ENCODE results near the gene CNOT10. TPM values are rescaled to one million over a fixed set of nuclear protein-coding genes. Genes with fewer than 3 reads are reported as not detected.

CNOT10 gene
- total RNA-seq, 1 experiment from 2014 or later, result 46.2 TPM

DNA sequence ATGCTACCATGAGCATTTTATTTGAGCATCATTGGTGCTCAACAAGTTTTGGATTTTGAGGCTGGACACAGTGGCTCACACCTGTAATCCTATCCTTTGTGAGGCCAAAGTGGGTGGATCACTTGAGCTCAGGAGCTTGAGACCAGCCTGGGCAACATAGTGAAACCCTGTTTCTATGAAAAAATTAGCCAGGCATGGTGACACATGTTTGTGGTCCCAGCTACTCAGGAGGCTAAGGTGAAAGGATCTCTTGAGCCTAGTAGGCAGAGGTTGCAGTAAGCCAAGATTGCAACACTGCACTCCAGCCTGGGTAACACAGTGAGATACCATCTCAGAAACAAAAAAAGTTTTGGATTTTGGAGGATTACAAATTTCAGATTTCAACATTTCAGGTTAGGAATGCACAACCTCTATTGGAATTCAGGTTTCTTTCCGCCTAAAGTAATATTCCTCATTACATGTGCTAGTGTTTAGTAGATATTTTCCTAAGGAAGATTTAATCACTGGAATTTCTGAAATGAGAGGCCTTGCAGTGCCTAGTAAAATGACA, 27.6 kb downstream of the CNOT10 start:
- Histone ChIP-seq H2AFZ (ENCODE audit: low read length) (no peak overlapping the region), H3K27me3 (ENCODE audit: low read length) (no peaks in the 10 kb centered on the region), H3F3A (ENCODE audit: low read length, unreplicated experiment) (no peaks in the 10 kb centered on the region), H3K9me2 (replicated peaks; ENCODE audit: low read length) (no peaks in the 10 kb centered on the region), H3K4me3 (ENCODE audit: low read length) (no peak overlapping the region), H3K36me3 (ENCODE audit: low read depth, low read length) (peaks cover 52% of the 10 kb centered on the region), H3K4me2 (ENCODE audit: low read length) (no peak overlapping the region), H3K4me1 (ENCODE audit: insufficient read depth, low read length) (no peaks in the 10 kb centered on the region), H3K9ac (ENCODE audit: low read length) (no peak overlapping the region), H4K20me1 (ENCODE audit: low read length) (no peaks in the 10 kb centered on the region), H3K27ac (ENCODE audit: low read length) (no peak overlapping the region), H3K9me3 (ENCODE audit: low read length) (no peaks in the 10 kb centered on the region), H3K79me2 (ENCODE audit: low read length) (no peaks in the 10 kb centered on the region)
- TF ChIP-seq, protein P1, sequence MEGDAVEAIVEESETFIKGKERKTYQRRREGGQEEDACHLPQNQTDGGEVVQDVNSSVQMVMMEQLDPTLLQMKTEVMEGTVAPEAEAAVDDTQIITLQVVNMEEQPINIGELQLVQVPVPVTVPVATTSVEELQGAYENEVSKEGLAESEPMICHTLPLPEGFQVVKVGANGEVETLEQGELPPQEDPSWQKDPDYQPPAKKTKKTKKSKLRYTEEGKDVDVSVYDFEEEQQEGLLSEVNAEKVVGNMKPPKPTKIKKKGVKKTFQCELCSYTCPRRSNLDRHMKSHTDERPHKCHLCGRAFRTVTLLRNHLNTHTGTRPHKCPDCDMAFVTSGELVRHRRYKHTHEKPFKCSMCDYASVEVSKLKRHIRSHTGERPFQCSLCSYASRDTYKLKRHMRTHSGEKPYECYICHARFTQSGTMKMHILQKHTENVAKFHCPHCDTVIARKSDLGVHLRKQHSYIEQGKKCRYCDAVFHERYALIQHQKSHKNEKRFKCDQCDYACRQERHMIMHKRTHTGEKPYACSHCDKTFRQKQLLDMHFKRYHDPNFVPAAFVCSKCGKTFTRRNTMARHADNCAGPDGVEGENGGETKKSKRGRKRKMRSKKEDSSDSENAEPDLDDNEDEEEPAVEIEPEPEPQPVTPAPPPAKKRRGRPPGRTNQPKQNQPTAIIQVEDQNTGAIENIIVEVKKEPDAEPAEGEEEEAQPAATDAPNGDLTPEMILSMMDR (conservative IDR thresholded peaks at IDR 0.05; ENCODE audit: low read depth, low read length), result no peak
- TF ChIP-seq EZH2 (IDR thresholded peaks at IDR 0.05; ENCODE audit: low read length, unreplicated experiment), result no peak
- no peak for TF ChIP-seq EZH2phosphoT487 (IDR thresholded peaks at IDR 0.05; ENCODE audit: borderline replicate concordance, low read length)
- DNase-seq, result no peak
- no peak for ATAC-seq
- intact Hi-C loops (cut with micrococcal nuclease), result no loop called here
- BruUV-seq (replicated peaks), result no TSS peak
- CTCF ChIA-PET, result no interaction called here
- POLR2A ChIA-PET (ENCODE audit: unreplicated experiment), result no interaction called here

DNA sequence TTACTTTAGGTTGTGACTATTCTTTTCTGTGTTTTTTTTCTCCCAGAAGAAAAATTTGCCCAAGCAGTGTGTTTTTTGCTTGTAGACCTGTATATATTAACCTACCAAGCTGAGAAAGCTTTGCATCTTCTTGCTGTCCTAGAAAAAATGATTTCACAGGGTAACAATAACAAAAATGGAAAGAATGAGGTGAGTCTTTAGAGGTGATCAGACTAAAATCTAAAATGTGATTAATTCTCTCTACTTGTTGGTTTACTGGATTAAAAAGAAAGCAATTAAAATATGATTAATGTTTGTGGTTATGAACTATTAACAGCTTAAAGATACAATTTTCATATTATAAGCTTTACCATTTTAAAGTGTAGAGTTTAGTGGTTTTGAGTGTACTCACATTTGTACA, 28.2 kb downstream of the CNOT10 start:
- BruUV-seq (replicated peaks), result no TSS peak
- no peaks in the 10 kb centered on the region for H3K27me3 ChIP-seq (ENCODE audit: low read length)
- no peaks in the 10 kb centered on the region for H3K9me2 ChIP-seq (replicated peaks; ENCODE audit: low read length)
- no peak overlapping the region for H3K9ac ChIP-seq (ENCODE audit: low read length)
- TF ChIP-seq EZH2 (IDR thresholded peaks at IDR 0.05; ENCODE audit: low read length, unreplicated experiment), result no peak
- TF ChIP-seq, protein P1 (conservative IDR thresholded peaks at IDR 0.05; ENCODE audit: low read depth, low read length), result no peak
- no peak for TF ChIP-seq EZH2phosphoT487 (IDR thresholded peaks at IDR 0.05; ENCODE audit: borderline replicate concordance, low read length)
- no peak overlapping the region for H3K4me3 ChIP-seq (ENCODE audit: low read length)
- no peak overlapping the region for H3K27ac ChIP-seq (ENCODE audit: low read length)
- H3K4me2 ChIP-seq (ENCODE audit: low read length), result no peak overlapping the region
- H3K79me2 ChIP-seq (ENCODE audit: low read length), result no peaks in the 10 kb centered on the region
- no peaks in the 10 kb centered on the region for H4K20me1 ChIP-seq (ENCODE audit: low read length)
- H3K9me3 ChIP-seq (ENCODE audit: low read length), result no peaks in the 10 kb centered on the region
- intact Hi-C loops (cut with micrococcal nuclease), result no loop called here
- no peak for ATAC-seq
- ChIA-PET CTCF (no interaction called here), POLR2A (ENCODE audit: unreplicated experiment) (no interaction called here)
- H2AFZ ChIP-seq (ENCODE audit: low read length), result no peak overlapping the region
- H3K36me3 ChIP-seq (ENCODE audit: low read depth, low read length), result peaks cover 54% of the 10 kb centered on the region
- DNase-seq, result no peak
- no peaks in the 10 kb centered on the region for H3F3A ChIP-seq (ENCODE audit: low read length, unreplicated experiment)
- H3K4me1 ChIP-seq (ENCODE audit: insufficient read depth, low read length), result no peaks in the 10 kb centered on the region

- POLR2A ChIA-PET (ENCODE audit: unreplicated experiment), result no interaction called here
- Histone ChIP-seq H3K4me3 (ENCODE audit: low read length) (no peak overlapping the region), H3K9me2 (replicated peaks; ENCODE audit: low read length) (no peaks in the 10 kb centered on the region), H3K79me2 (ENCODE audit: low read length) (no peaks in the 10 kb centered on the region), H3K9ac (ENCODE audit: low read length) (no peak overlapping the region), H3K36me3 (ENCODE audit: low read depth, low read length) (peaks cover 26% of the 10 kb centered on the region), H3K27me3 (ENCODE audit: low read length) (no peaks in the 10 kb centered on the region), H3K27ac (ENCODE audit: low read length) (no peak overlapping the region), H2AFZ (ENCODE audit: low read length) (no peak overlapping the region), H3K4me2 (ENCODE audit: low read length) (no peak overlapping the region), H3K9me3 (ENCODE audit: low read length) (no peaks in the 10 kb centered on the region), H3F3A (ENCODE audit: low read length, unreplicated experiment) (no peaks in the 10 kb centered on the region), H4K20me1 (ENCODE audit: low read length) (no peaks in the 10 kb centered on the region), H3K4me1 (ENCODE audit: insufficient read depth, low read length) (no peaks in the 10 kb centered on the region)
- CTCF ChIA-PET, result no interaction called here
- ATAC-seq (no peak; the same call in 1 of the 2 replicates), DNase-seq (no peak)
- intact Hi-C loops (cut with micrococcal nuclease), result no loop called here
- BruUV-seq (replicated peaks), result no TSS peak
- TF ChIP-seq EZH2 (IDR thresholded peaks at IDR 0.05; ENCODE audit: low read length, unreplicated experiment) (no peak), EZH2phosphoT487 (IDR thresholded peaks at IDR 0.05; ENCODE audit: borderline replicate concordance, low read length) (no peak)
- TF ChIP-seq, protein P1 (conservative IDR thresholded peaks at IDR 0.05; ENCODE audit: low read depth, low read length), result no peak
These were observed 34.3 kb downstream of the CNOT10 start for GRCh38 chr3:32719335-32719734.
